Frontal cortex (tissue), 4 donors: ENCODE results near the gene CHI3L2. TPM values are rescaled to one million over a fixed set of nuclear protein-coding genes. Genes with fewer than 3 reads are reported as not detected.
A peak's percentile ranks its signal among the peaks of the same experiment; 100 is the strongest.

ENCODE experiments used
- DNase-seq, 2 donors: peaks; one replicate each; pipeline ENCODE4 v3.0.0; 2012; ENCODE audit warnings: low spot score in 2 of 2
- FAIRE-seq: peaks from 2 replicates; lab custom pipeline; 2012; peaks lifted over from hg19 to GRCh38; lab: Jason Lieb, UNC
- total RNA-seq: library from RNA; depleted of rRNA; stranded (reverse); fragments of >200 nt; gene quantifications from one replicate; pipeline ENCODE4 v1.2.3, GENCODE V29; 2014
- donor health status: control.
- donor health status: control.
- donor health status: control.

The CHI3L2 gene
- total RNA-seq, 1 donor from 2014 or later, result 0.41 TPM

DNA sequence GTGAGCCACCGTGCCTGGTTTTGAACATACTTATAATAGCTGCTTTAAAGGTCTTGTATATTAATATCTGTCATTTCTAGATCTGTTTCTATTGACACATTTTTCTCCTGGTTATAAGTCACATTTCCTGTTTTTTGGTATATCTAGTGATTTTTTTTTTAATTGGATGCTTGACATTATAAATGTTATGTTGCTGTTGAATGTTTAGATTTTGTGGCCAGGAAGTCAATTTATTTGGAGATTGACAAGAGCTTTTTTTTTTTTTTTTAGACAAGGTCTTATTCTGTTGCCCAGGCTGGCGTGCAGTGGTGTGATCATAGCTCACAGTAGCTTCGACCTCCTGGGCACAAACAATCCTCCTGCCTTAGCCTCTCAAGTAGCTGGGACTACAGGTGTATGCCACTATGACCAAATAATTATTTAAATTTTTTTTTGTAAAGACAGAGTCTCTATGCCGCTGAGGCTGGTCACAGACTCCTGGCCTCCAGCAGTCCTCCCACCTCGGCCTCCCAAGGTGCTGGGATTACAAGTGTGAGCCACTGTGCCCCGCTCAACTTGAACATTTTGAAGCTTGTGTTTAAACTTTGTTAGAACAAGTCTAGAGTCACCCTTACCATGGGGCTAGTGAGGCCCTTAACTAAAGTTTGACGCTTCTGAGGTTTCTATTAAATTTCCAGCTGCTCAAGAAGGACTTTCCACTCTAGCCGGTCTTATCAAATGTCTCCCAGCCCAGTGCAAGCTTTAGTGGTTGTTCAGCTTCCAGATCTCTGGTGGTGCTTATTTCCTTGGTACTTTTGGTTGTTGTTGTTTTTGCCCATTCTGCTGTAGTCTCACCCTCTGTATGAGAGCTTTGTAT, 8.6 kb upstream of the CHI3L2 start:
- FAIRE-seq (no peak), DNase-seq (no peak)

DNA sequence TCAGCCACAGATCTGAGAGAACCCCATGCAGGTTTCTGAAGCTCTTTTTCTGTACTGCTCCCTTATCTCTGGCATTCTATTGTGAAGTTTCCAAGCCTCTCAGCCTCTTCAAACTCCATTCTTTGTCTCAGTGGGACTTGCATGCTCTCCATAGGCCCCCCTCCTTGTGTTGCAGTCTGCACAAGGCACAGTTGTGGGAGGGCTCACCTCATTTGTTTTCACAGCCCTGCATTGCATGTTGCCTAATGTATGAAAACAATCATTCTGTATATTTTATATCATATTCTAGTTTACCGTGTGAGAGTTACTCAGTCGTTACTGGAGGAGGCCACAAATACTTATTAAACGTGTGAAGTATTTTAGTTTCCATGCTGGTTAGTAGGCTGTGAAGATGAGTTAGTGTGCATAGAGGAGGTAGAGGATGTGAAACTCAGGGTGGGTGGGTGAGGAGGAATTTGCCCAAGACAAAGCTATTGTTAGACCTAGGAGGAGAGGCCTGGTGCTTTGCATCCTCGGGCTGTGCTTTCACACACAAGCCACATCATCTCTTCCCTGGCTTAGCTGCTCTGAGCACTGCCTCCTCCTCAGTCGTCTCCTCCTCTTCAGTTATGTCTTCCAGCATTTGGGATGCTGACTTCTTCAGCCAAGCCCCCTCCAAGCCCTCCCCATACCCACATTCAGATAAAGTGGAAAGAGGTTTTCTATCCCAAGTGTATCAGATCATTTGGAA, 7.8 kb upstream of the CHI3L2 start:
- no peak for DNase-seq
- no peak for FAIRE-seq

DNA sequence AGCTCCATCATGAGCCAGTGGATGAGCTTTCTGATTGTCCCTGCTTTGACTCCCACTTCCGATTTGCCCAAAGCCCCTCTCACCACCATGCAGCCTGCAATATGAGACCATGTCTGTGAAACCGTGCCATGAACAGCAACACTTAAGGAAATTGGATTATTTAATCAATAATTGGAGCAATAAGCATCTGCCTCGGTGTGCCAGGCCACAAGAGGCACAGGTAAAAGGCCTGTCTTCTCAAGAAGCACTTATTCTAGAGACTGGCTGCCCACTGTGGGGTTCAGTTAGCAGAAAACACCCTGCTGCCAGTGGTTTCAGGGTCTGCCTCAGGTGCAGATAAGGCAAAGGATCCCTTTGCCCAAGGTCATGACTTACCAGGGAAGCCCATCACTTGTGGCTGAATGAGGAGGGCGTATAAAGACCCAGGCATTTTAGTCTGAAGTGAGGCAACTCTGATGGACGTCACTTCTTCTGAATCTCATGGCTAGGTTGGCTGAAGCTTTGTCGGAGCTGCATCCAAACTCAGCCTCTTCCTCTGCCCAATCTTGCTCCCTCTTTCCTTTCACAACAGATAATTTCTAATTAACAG, 7.1 kb upstream of the CHI3L2 start:
- no peak for FAIRE-seq

DNA sequence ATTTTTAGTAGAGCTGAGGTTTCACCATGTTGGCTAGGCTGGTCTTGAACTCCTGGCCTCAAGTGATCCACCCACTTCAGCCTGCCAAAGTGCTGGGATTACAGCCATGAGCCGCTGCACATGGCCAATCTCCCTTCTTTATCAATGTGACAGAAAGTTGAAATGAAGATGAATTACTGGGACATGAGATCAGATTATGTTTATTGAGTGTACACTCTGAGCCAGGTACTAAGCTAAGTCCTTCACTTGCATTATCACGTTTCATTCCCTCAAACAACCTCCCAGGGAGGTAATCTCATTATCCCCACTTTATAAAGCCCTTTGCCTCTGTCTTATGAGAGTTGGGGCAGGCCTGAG, 6.3 kb upstream of the CHI3L2 start:
- DNase-seq (no peak), FAIRE-seq (no peak)

More for the DNA sequence above, 7.1 kb upstream of the CHI3L2 start:
- DNase-seq, result no peak

DNA sequence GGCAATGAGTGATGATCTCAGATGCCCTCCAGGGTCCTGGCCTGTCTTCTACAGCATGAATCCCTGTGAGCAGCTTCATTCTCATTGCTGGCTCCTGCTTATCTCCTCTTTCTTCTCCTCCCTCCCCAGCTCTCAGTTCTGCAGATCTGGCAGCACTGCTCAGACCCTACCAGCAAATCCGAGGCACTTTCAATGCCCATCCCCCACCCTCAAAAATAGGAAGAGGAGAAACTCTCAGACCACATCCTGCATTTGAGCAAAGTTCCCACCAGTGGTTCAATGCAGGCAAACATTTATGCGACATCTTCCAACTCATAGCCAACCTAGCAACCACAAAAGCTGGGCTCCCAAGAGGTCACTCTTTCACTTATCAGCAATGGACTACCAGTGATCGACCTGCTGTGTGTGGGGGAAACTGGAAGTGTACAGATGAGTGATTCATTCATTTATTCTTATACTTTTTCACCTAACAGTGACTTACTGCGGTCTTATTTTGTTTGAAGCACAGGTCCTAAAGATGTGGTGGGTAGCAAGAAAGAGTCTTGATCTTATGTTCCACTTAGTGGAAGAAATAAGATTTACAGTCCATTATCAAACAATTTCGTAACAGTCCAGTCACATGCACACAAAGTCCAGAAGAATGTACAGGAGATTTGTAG, 5.8 kb upstream of the CHI3L2 start:
- no peak for FAIRE-seq
- DNase-seq, result no peak

DNA sequence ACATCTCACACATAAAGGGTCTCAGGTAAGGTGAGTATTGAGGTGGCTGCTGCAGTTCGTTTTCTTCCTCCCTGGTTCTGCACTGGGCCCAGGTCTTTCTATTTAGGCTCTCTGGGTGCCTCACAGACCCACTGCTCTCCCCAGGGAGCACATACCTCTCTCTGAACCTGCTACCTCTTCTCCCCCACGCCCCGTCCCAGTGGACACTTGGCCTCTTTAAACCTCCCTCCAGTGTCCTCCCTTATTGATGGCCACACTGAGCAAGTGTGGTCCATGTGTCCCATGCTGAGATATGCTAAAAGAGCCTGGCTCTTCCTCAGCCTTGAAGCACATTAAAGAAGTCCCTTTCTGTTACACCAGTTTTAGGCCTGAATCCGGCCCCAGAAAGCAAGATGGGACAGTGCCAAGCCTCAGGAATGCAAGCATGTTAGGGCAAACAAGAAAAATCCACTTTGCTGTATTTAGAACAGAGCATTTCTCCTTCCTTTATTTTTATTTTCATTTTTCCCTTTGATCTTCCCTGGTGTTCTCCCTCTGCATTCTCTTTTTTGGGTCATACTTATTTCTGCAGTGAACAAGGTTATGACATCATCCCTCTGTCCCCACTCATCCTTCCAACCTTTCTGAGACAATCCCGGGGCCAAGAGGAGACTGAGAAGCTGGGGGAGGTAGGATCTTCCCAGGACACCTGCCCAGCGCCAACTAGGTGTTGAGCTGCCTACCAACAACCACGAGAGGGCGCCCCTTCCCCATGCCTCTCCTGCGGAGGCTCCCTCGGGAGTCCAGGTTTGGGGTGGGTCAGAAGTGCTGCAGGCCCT, 5.0 kb upstream of the CHI3L2 start:
- peak; percentile 52 to 66 for DNase-seq
- no peak for FAIRE-seq

DNA sequence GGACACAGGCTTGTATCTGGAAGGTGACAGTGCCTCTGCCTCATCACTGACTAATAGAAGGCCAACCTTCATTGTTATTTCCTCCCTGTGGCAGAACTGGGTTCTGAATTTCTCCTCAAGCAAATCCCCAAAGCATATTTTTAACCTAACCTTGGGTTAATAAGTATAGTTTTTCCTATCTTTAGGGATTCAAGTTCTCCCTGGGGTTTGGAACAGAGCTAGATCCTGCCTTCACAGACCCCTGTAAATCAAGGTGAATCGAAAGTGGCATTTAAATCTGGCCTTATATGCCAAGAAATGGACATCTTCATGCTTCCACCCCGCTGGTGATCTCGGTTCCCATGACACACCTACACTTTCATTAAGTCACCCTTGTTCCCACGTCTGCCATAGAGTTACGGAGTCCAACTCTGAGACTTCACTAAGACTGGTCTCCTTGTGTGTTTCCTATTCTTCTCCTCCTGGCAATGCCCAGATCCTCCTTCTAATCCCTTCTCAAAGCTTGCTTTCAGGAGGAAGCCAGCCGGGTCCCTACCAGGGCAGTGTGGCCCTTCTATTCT, 4.3 kb upstream of the CHI3L2 start:
- no peak for FAIRE-seq
- DNase-seq, result no peak

DNA sequence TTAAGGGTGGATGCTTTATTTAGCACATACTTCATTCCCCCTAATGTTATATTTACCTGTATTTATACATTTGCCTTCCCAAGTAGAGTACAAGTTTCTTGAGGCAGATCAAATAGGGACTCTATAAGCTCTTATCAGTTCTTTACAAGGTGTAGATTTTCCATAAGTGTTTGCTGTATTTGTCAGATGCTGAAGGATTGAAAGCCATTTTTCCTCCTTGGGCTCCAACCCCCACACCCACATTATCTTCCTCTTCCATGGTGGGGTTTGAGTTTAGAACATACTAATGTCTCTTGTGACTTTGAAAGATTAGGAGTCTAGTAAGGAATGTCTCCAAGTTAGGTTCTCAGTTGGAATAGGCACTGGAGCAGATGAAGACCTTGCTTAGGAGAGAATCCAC, 2.4 kb upstream of the CHI3L2 start:
- DNase-seq (no peak), FAIRE-seq (no peak)

DNA sequence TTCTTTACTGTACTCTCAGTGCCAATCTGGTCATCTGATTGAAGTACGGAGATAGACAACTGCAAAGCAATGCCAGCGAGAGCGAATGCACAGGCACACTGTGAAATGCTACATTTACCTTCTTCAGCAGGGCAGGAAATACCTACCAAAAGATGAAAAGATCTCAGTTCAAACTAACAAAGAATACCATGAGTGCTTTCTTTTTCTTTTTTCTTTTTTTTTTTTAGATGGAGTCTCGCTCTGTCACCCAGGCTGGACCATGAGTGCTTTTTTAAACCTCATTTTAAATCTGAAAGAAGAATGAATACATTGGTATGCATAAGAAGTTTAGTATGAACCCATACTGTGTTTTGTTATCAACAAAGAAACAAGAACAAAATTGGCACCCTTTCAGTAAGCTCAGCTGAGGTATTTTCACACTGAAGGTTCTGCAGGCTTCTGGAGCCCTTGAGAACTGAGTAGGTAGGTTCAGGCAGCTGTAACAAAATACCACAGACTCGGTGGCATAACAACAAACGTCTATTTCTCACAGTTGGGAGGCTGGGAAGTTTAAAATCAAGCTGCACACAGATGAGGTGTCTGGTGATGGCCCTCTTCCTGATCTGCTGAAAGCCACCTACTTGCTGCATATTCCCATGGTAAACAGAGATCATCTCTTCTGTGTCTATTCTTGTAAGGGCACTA, 1.7 kb upstream of the CHI3L2 start:
- no peak for DNase-seq
- no peak for FAIRE-seq

DNA sequence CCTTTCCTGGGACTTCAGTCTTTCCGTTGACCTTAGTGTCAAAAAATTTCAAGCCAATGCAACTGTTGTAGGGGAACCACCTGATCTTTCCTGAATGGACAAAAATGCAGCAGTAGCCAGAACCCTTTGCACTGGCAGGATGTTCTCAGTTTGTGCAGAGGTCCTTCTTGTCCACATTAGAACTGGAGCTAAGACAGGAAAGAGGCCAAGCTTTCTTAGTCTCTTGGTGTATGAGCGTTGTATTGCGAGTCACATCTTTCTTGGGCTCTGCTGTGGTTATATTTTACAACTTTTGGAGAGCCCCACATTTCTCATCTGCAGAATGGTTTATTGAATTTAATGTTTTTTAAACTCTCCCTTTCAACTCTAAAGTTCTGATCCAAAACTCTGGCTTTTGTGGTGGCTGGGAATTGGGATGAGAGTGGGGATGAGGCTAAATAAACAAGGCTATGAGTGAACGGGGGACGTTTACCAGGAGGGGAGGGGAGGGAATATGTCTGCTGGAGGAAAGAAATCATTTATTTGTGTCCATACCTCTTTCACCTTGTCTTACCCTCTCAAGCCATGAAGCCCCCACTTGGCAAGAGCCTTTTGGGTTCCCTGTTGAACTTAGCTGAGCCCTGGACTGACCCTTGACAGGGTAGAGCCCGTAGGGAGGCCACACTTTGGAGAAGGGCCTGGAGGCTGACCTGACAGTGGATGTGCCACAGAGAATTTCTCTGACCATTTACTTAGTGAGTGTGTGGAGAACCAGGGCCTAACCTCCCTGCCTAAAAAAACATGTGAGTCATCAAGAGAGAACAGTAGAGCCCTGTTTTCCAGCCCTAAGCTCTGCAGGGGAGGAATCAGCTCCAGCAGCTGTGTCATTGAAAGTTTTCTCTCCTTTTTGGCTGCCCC, 586 bp downstream of the CHI3L2 start:
- peak; percentile 42 to 61 for DNase-seq
- FAIRE-seq, result no peak

DNA sequence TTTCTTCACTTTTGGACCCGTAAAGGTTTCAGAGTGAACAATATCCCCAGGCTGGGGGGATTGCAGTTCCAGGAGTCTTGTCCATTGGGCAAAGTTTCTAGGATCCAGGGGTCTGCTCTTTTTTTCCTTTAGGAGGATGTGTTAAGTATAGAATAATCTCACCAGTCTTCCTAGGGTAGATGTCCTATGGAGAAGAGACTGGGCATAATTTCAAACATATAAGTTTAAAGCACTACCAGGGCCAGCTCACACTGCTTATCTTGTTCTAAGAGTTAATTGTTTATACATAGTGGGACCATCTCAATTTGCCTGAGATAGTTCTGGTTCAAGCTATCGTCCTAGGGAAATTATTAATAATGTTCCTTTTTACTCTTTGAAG, 1.2 kb downstream of the CHI3L2 start:
- no peak for FAIRE-seq

DNA sequence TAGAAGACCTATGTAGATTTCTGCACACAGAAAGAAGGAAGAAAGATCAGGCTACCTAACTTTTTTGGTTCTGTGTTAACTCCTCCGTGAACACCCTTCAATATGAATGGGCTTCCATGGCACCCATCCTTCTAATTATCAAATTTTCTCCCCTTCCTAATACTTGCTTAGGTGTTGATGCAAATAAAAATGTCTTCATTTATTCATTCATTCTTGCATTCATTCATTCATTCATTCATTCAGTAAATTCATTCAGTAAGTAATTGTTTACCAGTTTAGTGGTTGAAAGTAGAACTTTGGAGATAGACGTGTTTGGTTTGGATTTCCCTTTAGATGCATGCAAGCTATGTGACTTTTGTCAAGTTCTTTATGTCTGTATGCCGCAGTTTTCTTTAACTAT, 4.6 kb downstream of the CHI3L2 start:
- FAIRE-seq (no peak), DNase-seq (no peak)

More for the DNA sequence above, 1.2 kb downstream of the CHI3L2 start:
- DNase-seq, result no peak

DNA sequence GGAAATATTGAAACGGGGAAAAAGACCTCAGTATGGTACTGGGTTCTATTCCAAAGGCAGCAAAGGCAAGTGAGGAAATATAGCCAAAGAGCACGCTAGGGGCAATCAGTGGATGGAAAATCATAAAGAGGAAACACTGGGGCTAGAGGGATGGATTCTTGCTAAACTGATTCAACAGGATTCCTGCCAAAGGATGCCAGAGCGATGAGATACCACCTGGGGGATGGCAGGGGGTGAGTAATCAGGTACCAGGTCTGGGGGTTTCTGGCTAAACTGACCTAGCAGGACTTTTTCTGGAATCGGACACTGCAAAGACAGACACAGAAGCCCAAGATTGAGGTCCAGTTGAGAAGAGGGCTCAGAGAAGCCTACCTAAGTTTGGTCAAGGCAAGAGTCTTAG, 6.7 kb downstream of the CHI3L2 start:
- FAIRE-seq, result no peak
- no peak for DNase-seq

DNA sequence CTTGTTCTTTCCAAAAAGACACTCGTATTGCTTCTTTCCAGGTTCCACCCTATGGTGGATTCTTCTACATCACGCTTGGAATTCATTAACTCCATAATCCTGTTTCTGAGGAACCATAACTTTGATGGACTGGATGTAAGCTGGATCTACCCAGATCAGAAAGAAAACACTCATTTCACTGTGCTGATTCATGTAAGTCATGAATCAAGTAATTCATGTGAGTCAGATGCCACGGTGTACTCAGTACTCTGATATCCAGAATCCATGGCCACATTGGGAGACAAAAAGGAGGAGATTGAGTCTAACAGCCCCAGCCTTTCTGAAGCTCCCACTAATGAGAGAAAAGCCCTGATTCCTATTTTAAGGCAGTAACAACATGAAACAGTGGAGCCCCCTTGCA, 7.4 kb downstream of the CHI3L2 start:
- no peak for DNase-seq
- FAIRE-seq, result no peak

DNA sequence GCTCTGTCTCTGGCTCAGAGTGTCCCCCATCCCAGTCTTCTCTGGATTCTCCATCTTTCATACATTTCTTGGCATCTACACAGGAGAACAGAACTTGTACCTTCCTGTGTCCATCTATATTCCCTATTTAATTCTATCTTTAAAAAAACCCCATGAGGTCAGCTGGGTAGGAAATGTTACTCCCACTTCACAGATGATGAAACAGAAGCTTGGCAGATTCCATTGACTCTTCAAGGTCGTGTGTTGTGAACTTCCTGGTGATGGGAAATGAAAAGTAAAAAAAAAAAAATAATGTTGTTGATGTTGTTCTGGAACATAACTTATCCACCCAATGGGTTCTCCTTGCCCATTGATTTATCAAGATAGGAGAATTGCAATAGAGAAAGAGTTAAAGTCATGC, 8.9 kb downstream of the CHI3L2 start:
- DNase-seq (no peak), FAIRE-seq (no peak)

DNA sequence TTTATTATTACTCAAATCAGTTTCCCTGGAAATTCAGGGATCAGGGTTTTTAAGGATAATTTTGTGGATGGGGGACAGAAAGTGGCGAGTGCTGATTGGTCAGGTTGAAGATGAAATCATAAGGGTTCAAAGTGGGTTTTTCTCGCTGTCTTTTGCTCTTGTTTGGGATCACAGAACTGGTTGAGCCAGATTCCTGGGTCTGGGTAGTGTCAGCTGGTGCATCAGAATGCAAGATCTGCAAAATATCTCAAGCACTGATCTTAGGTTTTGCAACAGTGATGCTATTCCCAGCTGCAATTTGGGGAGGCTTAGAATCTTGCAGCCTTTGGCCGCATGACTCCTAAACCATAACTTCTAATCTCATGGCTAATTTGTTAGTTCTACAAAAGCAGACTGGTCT, 9.3 kb downstream of the CHI3L2 start:
- FAIRE-seq, result no peak
- no peak for DNase-seq

DNA sequence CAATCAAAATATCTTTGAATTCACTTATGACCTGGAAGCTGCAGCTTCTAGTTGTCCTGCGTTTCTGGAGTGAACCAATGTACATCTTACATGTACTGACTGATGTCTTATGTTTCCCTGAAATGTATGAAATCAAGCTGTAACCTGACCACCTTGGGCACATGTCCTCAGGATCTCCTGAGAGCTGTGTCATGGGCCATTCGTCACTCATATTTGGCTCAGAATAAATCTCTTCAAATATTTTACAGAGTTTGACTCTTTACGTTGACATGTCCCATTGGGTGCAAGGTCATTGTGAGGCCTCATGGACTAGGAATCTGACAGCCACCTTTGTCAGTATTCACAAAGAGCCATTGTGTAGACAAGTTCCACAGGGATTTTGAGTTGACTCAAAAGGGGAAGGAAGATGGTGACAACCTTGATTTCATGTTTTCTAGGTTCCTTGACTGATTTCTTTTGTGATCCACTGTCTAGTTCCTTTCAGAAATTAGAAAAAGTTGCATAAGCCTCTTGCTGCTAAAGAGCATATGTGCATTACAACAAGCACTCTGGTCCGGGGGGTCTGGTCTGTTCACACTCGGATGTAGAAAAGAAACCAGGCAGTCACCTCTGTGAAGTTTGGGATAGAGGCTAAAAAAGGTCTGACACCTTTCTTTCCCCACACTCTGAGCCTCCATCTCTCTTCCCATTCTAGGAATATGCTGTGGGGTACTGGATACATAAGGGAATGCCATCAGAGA, 10.7 kb downstream of the CHI3L2 start:
- FAIRE-seq (no peak), DNase-seq (no peak)
